VCaP (cell line): ENCODE measurements around the gene RC3H2.
A peak's percentile ranks its signal among the peaks of the same experiment; 100 is the strongest.

Experiments used
- H3K27ac ChIP-seq: fragments of 450-650 bp; 2 replicates; pipeline ENCODE4 v1.5.1; 2017
- CTCF ChIP-seq: fragments of 450-650 bp; conservative IDR thresholded peaks from 2 replicates; pipeline ENCODE4 v1.5.1; 2017; ENCODE audit warnings: mild to moderate bottlenecking, moderate library complexity

Gene RC3H2

GRCh38 chr9:122912964-122913673, 8.0 kb upstream of the RC3H2 start, which contains the start of gene ZBTB6:
Gene ZBTB6 (minus strand): TSS chr9:122913323. CDS start chr9:122912072, 1,251 bp downstream.
- peak within 1 kb of the TSS; percentile 90 for H3K27ac ChIP-seq
- no peak for TF ChIP-seq CTCF

- H3K27ac ChIP-seq = peak overlapping the region; percentile 90
- no peak for TF ChIP-seq CTCF
Measured at GRCh38 chr9:122912671-122912963, 7.5 kb upstream of the RC3H2 start.

GRCh38 chr9:122906122-122906521, 963 bp upstream of the RC3H2 start:
- H3K27ac ChIP-seq = peak overlapping the region; percentile 97

GRCh38 chr9:122904466-122904822, 715 bp downstream of the RC3H2 start:
- H3K27ac ChIP-seq = peak overlapping the region; percentile 97
- no peak for TF ChIP-seq CTCF

GRCh38 chr9:122900791-122901190, 4.4 kb downstream of the RC3H2 start:
- H3K27ac ChIP-seq = no peak overlapping the region
- no peak for TF ChIP-seq CTCF

- TF ChIP-seq CTCF = no peak
- no peak overlapping the region for H3K27ac ChIP-seq
Measured at GRCh38 chr9:122897969-122898368, 7.2 kb downstream of the RC3H2 start.

GRCh38 chr9:122888480-122888879, 16.7 kb downstream of the RC3H2 start:
- TF ChIP-seq CTCF = no peak

GRCh38 chr9:122883125-122883524, 22.0 kb downstream of the RC3H2 start:
- TF ChIP-seq CTCF = no peak

More at GRCh38 chr9:122888480-122888879, 16.7 kb downstream of the RC3H2 start:
- no peak overlapping the region for H3K27ac ChIP-seq

More at GRCh38 chr9:122883125-122883524, 22.0 kb downstream of the RC3H2 start:
- H3K27ac ChIP-seq = no peak overlapping the region
